Right lobe of liver (tissue), 4 donors: ENCODE results near the gene B3GALNT2.

ENCODE experiments used
- CTCF ChIP-seq, 4 donors: fragments of 200-600 bp in 3 of 4; fragments of 450-650 bp in 1 of 4; IDR thresholded peaks; one replicate each; pipeline versions ENCODE4 v1.5.1 to v1.8.0; 2016 to 2022; ENCODE audit warnings: antibody characterized with exemption in 4 of 4, mild to moderate bottlenecking in 2 of 4
- POLR2A ChIP-seq: fragments of 450-650 bp; IDR thresholded peaks from one replicate; pipeline ENCODE4 v1.6.1; 2017; ENCODE audit warnings: antibody characterized with exemption, mild to moderate bottlenecking
- donor health status: DM: no; HTN: no; CAD: no.
- donor health status: DM: no; HTN: no; CAD: no.
- donor health status: DM: no; HTN: yes; CAD: no.

GRCh38 chr1:235434001-235434400 lies 70.3 kb downstream of the B3GALNT2 start:
- no peak for TF ChIP-seq POLR2A
- TF ChIP-seq CTCF (IDR thresholded peaks at IDR 0.05), result no peak
